Mesenchymal stem cell (in vitro differentiated cells and primary cell): ENCODE data around the gene RPS6KB2.

ENCODE experiments used
- DNase-seq: peaks from one replicate; pipeline ENCODE4 v3.0.0-alpha.2; 2013
- H2AFZ ChIP-seq: one replicate; pipeline ENCODE4 v1.6.1; 2013; ENCODE audit warnings: low read depth, mild to moderate bottlenecking, control low read depth, inconsistent platforms, low read length, moderate library complexity
- H2AK5ac ChIP-seq: 2 replicates; pipeline ENCODE4 v1.6.1; 2013; ENCODE audit warnings: low read length, moderate library complexity, mild to moderate bottlenecking, inconsistent platforms; ENCODE audit not compliant: severe bottlenecking
- H2BK120ac ChIP-seq: one replicate; pipeline ENCODE4 v1.6.1; 2013; ENCODE audit warnings: low read depth, mild to moderate bottlenecking, inconsistent platforms, low read length, moderate library complexity
- H2BK12ac ChIP-seq, 2 experiments: one replicate each; pipeline ENCODE4 v1.6.1; 2013; ENCODE audit warnings: inconsistent platforms in 2 of 2, low read length in 2 of 2, mild to moderate bottlenecking in 2 of 2, moderate library complexity in 2 of 2, control low read depth in 1 of 2
- H2BK15ac ChIP-seq: one replicate; pipeline ENCODE4 v1.6.1; 2013; ENCODE audit warnings: mild to moderate bottlenecking, low read depth, inconsistent platforms; ENCODE audit not compliant: poor library complexity, severe bottlenecking
- H2BK5ac ChIP-seq: 2 replicates; pipeline ENCODE4 v1.6.1; 2013; ENCODE audit warnings: low read depth, mild to moderate bottlenecking, low read length, control low read depth, inconsistent platforms; ENCODE audit not compliant: poor library complexity, severe bottlenecking
- H3K14ac ChIP-seq, 2 experiments: one replicate each; pipeline ENCODE4 v1.6.1; 2013; ENCODE audit warnings: inconsistent platforms in 2 of 2, low read length in 2 of 2, control low read depth in 1 of 2, mild to moderate bottlenecking in 1 of 2, moderate library complexity in 1 of 2
- H3K18ac ChIP-seq, 2 experiments: one replicate each; pipeline ENCODE4 v1.6.1; 2013; ENCODE audit warnings: inconsistent platforms in 2 of 2, low read length in 2 of 2, control low read depth in 1 of 2, low read depth in 1 of 2, mild to moderate bottlenecking in 1 of 2
- H3K23ac ChIP-seq, 2 experiments: one replicate each; pipeline ENCODE4 v1.6.1; 2013; ENCODE audit warnings: inconsistent platforms in 2 of 2, low read length in 2 of 2, mild to moderate bottlenecking in 2 of 2, moderate library complexity in 2 of 2, control low read depth in 1 of 2
- H3K27ac ChIP-seq: 2 replicates; pipeline ENCODE4 v1.5.1; 2013; ENCODE audit warnings: mild to moderate bottlenecking, moderate library complexity, low read length, control low read depth, inconsistent platforms; ENCODE audit not compliant: poor library complexity, severe bottlenecking
- H3K27me3 ChIP-seq, 2 experiments: 2 replicates each; pipeline versions ENCODE4 v1.6.1 to v1.7.0; 2013; ENCODE audit warnings: low read length in 2 of 2, mild to moderate bottlenecking in 2 of 2, moderate library complexity in 2 of 2, control low read depth in 1 of 2, inconsistent platforms in 1 of 2; ENCODE audit not compliant: control insufficient read depth in 1 of 2, insufficient read depth in 1 of 2
- H3K36me3 ChIP-seq, 2 experiments: 2 replicates each; pipeline versions ENCODE4 v1.6.1 to v1.7.0; 2013; ENCODE audit warnings: low read length in 2 of 2, control low read depth in 1 of 2, inconsistent platforms in 1 of 2, low read depth in 1 of 2, mild to moderate bottlenecking in 1 of 2; ENCODE audit not compliant: insufficient read depth in 2 of 2, control insufficient read depth in 1 of 2
- H3K4ac ChIP-seq, 2 experiments: one replicate each; pipeline ENCODE4 v1.6.1; 2013; ENCODE audit warnings: inconsistent platforms in 2 of 2, low read length in 2 of 2, mild to moderate bottlenecking in 2 of 2, moderate library complexity in 2 of 2, control low read depth in 1 of 2, low read depth in 1 of 2
- H3K4me1 ChIP-seq: 2 replicates; pipeline ENCODE4 v1.6.1; 2013; ENCODE audit warnings: low read depth, low read length, control low read depth; ENCODE audit not compliant: control insufficient read depth, insufficient read depth
- H3K4me2 ChIP-seq: 2 replicates; pipeline ENCODE4 v1.6.1; 2013; ENCODE audit warnings: low read length, mild to moderate bottlenecking, inconsistent platforms; ENCODE audit not compliant: poor library complexity, severe bottlenecking
- H3K4me3 ChIP-seq, 2 experiments: 2 replicates each; pipeline versions ENCODE4 v1.5.1 to v1.7.0; 2013; ENCODE audit warnings: low read length in 2 of 2, mild to moderate bottlenecking in 2 of 2, control low read depth in 1 of 2, low read depth in 1 of 2; ENCODE audit not compliant: insufficient read depth in 1 of 2
- H3K79me1 ChIP-seq: replicated peaks from 2 replicates; pipeline ENCODE4 v1.6.1; 2013; ENCODE audit warnings: mild to moderate bottlenecking, control low read depth, low read length, inconsistent platforms; ENCODE audit not compliant: poor library complexity, severe bottlenecking
- H3K9ac ChIP-seq: 2 replicates; pipeline ENCODE4 v1.7.0; 2013; ENCODE audit warnings: mild to moderate bottlenecking, low read length, moderate library complexity
- H3K9me3 ChIP-seq: 2 replicates; pipeline ENCODE4 v1.7.0; 2013; ENCODE audit warnings: mild to moderate bottlenecking, low read length; ENCODE audit not compliant: control insufficient read depth
- H4K8ac ChIP-seq: one replicate; pipeline ENCODE4 v1.6.1; 2013; ENCODE audit warnings: inconsistent platforms, mild to moderate bottlenecking, low read length, moderate library complexity
- H4K91ac ChIP-seq: one replicate; pipeline ENCODE4 v1.6.1; 2013; ENCODE audit warnings: mild to moderate bottlenecking, low read length, inconsistent platforms
- WGBS: methylation state at CpG from one replicate; pipeline ENCODE4 v1.1.7; 2013; ENCODE audit warnings: mixed read lengths; 5-methylcytosine and 5-hydroxymethylcytosine counted together

Gene RPS6KB2

DNA sequence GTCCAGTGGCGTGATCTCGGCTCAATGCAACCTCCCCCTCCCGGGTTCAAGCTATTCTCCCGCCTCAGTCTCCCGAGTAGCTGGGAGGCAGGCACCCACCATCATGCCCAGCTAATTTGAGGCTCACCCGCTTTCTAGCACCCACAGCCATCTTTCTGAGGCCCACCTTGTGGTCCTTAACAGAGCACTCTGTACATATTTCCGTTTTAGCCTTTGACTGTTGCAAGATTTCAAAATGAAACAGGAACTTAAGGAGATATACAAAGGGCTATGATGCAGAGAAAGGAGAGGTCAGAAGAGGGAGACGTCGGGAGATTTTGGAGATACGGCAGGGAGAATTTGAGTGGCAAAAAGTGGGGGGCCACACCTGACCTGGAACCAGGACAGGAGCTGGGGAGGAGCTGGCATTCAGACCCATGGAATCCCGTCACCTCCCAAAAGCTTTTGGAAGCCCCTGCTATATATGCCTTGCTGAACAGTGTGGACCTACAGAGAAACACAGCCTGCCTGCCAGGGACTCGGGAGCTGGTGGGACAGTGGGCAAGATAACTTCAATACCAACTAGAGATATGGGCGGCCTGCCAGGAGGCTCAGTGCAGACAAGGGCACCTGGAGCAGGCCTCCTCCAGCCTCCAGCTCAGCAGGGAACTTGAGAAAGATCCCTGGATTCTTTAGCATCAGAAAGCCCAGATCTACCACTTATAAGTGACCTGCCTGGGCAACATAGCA is 46.9 kb upstream of the RPS6KB2 start:
- Histone ChIP-seq H3K79me1 (peaks cover 7% of the 10 kb centered on the region), H3K9ac (no peak overlapping the region)
- WGBS = 90% methylated on average over 12 of the region's 13 CpGs

DNA sequence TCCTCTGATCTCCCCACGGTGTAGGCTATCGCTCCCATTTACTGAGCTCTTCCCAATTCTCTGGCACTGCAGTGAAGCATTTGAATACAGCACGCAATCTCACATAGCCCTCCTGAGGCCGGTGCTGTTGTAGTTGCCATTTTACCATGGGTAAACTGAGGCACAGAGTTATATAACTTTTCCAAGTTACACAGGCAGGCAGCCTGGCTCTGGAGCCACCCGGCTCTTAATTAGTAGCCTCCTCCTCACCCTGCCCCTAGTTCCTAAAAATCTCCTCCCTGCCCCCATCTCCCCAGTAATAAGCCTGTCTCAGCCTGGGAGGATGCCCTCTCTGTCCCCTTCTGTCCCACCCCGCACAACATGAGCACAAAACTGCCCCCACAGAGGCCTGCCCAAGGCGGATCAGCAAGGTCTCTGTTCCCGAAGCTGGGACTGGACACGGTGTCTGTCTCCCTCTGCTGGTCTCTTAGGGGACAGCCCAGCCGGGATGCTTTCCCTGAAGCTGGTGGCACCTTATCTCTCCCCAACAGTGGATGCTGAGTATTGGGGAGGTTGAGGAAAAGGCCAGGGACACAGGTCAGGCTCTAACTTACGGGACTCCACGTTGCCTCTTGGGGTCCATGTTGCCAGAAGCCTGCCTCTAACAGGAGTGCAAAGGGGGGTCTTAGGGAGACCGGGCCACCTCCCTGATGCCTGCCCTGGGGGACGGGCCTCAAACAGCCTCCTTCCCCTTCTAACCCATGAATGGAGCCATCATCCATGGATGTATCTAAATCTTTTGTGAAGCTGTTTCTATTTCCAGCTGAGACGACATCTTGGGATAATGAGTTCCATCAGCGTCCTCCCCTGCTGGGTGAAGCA is 45.8 kb upstream of the RPS6KB2 start:
- 43% methylated on average over 16 of the region's 16 CpGs for WGBS
- no peak overlapping the region for H3K4me2 ChIP-seq

More for the DNA sequence above, 46.9 kb upstream of the RPS6KB2 start:
- no peak overlapping the region for H3K4me2 ChIP-seq
- H4K8ac ChIP-seq = no peak overlapping the region
- H3K14ac ChIP-seq = no peak overlapping the region
- DNase-seq = no peak
- no peak overlapping the region for H3K18ac ChIP-seq
- no peaks in the 10 kb centered on the region for H3K9me3 ChIP-seq
- H2BK15ac ChIP-seq = no peak overlapping the region
- no peak overlapping the region for H2BK120ac ChIP-seq
- no peaks in the 10 kb centered on the region for H3K27me3 ChIP-seq
- no peak overlapping the region for H2AK5ac ChIP-seq
- no peak overlapping the region for H3K27ac ChIP-seq
- H2AFZ ChIP-seq = no peak overlapping the region
- no peaks in the 10 kb centered on the region for H3K36me3 ChIP-seq
- peak overlapping the region in 1 of 2 experiments; percentile 6 for H3K4ac ChIP-seq
- no peak overlapping the region for H3K23ac ChIP-seq
- H4K91ac ChIP-seq = no peak overlapping the region
- H2BK5ac ChIP-seq = no peak overlapping the region
- H3K4me3 ChIP-seq = no peak overlapping the region
- H3K4me1 ChIP-seq = peaks cover 43% of the 10 kb centered on the region
- H2BK12ac ChIP-seq = no peak overlapping the region

DNA sequence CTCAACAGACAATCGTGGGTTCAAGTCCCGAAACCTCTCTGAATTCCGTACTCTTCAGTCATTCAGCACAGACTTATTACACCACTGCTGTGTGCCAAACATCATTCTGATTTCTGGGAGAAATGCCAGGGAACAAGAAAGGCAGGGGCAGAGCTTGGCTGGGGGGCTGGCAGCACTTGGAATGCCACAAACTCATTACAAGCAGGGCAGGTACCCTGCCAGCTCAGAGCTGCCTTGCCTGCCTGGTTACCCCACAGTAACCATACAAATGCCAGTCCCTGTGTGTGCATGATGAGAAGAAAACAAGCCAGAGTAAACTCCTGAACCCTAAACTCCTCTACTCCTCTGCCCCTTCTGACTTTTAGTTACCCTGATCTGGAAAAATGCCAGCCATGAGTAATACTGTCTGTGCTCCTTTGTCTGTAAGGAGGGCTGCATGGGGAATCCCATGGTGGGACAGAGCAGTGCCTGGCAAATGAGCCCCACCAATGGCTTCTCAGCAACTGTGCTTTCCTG is 43.4 kb upstream of the RPS6KB2 start:
- no peak overlapping the region for H2BK120ac ChIP-seq
- H2BK15ac ChIP-seq = no peak overlapping the region
- H3K36me3 ChIP-seq = no peaks in the 10 kb centered on the region
- H3K4me2 ChIP-seq = no peak overlapping the region
- H2BK12ac ChIP-seq = no peak overlapping the region
- H2AK5ac ChIP-seq = no peak overlapping the region
- WGBS = 60% methylated on average over 1 of the region's 3 CpGs
- no peak overlapping the region for H3K23ac ChIP-seq
- no peak overlapping the region for H3K14ac ChIP-seq
- no peak overlapping the region for H3K27ac ChIP-seq
- peak overlapping the region; percentile 21 for H3K9ac ChIP-seq
- H4K8ac ChIP-seq = no peak overlapping the region
- no peak overlapping the region for H2AFZ ChIP-seq
- no peak overlapping the region for H4K91ac ChIP-seq
- H2BK5ac ChIP-seq = no peak overlapping the region
- H3K4me1 ChIP-seq = peaks cover 18% of the 10 kb centered on the region
- peak; percentile 72 for DNase-seq
- H3K79me1 ChIP-seq = peaks cover 3% of the 10 kb centered on the region
- H3K27me3 ChIP-seq = peaks cover 0 to 11% of the 10 kb centered on the region in 2 experiments
- no peak overlapping the region for H3K4me3 ChIP-seq
- H3K9me3 ChIP-seq = no peaks in the 10 kb centered on the region
- H3K18ac ChIP-seq = no peak overlapping the region
- H3K4ac ChIP-seq = no peak overlapping the region

More for the DNA sequence above, 45.8 kb upstream of the RPS6KB2 start:
- H3K4ac ChIP-seq = no peak overlapping the region
- no peak overlapping the region for H3K27ac ChIP-seq
- H2AFZ ChIP-seq = no peak overlapping the region
- no peak overlapping the region for H3K14ac ChIP-seq
- H2BK12ac ChIP-seq = peak overlapping the region in 1 of 2 experiments; percentile 37
- no peak overlapping the region for H2BK5ac ChIP-seq
- no peak overlapping the region for H4K91ac ChIP-seq
- H3K9ac ChIP-seq = no peak overlapping the region
- no peak overlapping the region for H3K23ac ChIP-seq
- no peaks in the 10 kb centered on the region for H3K9me3 ChIP-seq
- no peak overlapping the region for H2BK120ac ChIP-seq
- H2AK5ac ChIP-seq = peak overlapping the region; percentile 72
- H3K27me3 ChIP-seq = peaks cover 0 to 9% of the 10 kb centered on the region in 2 experiments
- no peak overlapping the region for H3K4me3 ChIP-seq
- H3K4me1 ChIP-seq = peaks cover 36% of the 10 kb centered on the region
- DNase-seq = peak; percentile 79
- H3K18ac ChIP-seq = peak overlapping the region in 1 of 2 experiments; percentile 21
- H3K36me3 ChIP-seq = no peaks in the 10 kb centered on the region
- peak overlapping the region; percentile 27 for H4K8ac ChIP-seq
- H3K79me1 ChIP-seq = peaks cover 1% of the 10 kb centered on the region
- H2BK15ac ChIP-seq = no peak overlapping the region

DNA sequence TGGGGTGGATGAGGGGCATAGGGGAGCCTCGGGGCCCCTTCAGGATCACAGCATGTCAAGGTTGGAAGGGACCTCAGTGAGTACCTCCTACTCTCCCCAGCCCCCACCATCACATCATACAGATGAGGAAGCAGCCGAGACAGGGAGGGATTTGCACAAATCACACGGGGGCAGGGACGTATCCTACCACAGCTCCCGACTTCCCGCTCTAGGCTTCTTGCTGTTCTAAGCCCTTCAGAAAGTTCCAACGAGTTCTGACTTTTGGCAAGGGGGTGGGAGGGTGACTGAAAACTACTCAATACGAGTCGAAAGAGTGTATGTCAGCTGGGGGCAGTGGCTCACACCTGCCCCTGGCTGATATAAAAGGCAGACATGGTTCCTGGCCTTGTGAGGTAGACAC is 41.2 kb upstream of the RPS6KB2 start:
- WGBS = 49% methylated on average over 9 of the region's 9 CpGs
- DNase-seq = no peak

More for the DNA sequence above, 41.2 kb upstream of the RPS6KB2 start:
- no peak overlapping the region for H3K4ac ChIP-seq
- no peak overlapping the region for H3K18ac ChIP-seq
- H3K36me3 ChIP-seq = no peaks in the 10 kb centered on the region
- no peak overlapping the region for H3K4me3 ChIP-seq
- no peak overlapping the region for H4K8ac ChIP-seq
- H3K23ac ChIP-seq = no peak overlapping the region
- no peak overlapping the region for H3K4me2 ChIP-seq
- H4K91ac ChIP-seq = no peak overlapping the region
- H3K79me1 ChIP-seq = peaks cover 5% of the 10 kb centered on the region
- no peak overlapping the region for H3K27ac ChIP-seq
- no peak overlapping the region for H2BK120ac ChIP-seq
- peaks cover 0 to 11% of the 10 kb centered on the region in 2 experiments for H3K27me3 ChIP-seq
- H3K9ac ChIP-seq = no peak overlapping the region
- no peak overlapping the region for H2AK5ac ChIP-seq
- no peak overlapping the region for H3K14ac ChIP-seq
- no peak overlapping the region for H2BK15ac ChIP-seq
- H2AFZ ChIP-seq = no peak overlapping the region
- H3K4me1 ChIP-seq = peaks cover 17% of the 10 kb centered on the region
- H2BK5ac ChIP-seq = no peak overlapping the region
- no peaks in the 10 kb centered on the region for H3K9me3 ChIP-seq
- H2BK12ac ChIP-seq = no peak overlapping the region
